ENCODE measurements around the gene ZDHHC24. TPM values are rescaled to one million over a fixed set of nuclear protein-coding genes. Genes with fewer than 3 reads are reported as not detected.
A peak's percentile ranks its signal among the peaks of the same experiment; 100 is the strongest.

The ZDHHC24 gene
- total and polyA plus RNA-seq, 2 experiments from 2014 or later, result 5.6 to 13.1 TPM

- Histone ChIP-seq H3K4me3 (no peak overlapping the region), H2AFZ (no peak overlapping the region), H3F3A (replicated peaks; ENCODE audit: low read depth) (peaks cover 16% of the 10 kb centered on the region; the same call in 1 of the 2 replicates), H3K9me2 (ENCODE audit: insufficient read depth) (no peaks in the 10 kb centered on the region), H3K79me2 (replicated peaks; ENCODE audit: insufficient read depth) (peaks cover 6% of the 10 kb centered on the region; the same call in 1 of the 2 replicates), H4K20me1 (replicated peaks; ENCODE audit: insufficient read depth) (no peaks in the 10 kb centered on the region; the same call in 1 of the 2 replicates), H3K27ac (ENCODE audit: low read depth) (no peak overlapping the region), H3K4me2 (peak overlapping the region; percentile 51; the same call in 1 of the 2 replicates), H3K36me3 (ENCODE audit: insufficient read depth) (no peaks in the 10 kb centered on the region; the same call in 1 of the 2 replicates), H3K27me3 (ENCODE audit: insufficient read depth) (no peaks in the 10 kb centered on the region), H3K4me1 (ENCODE audit: insufficient read depth) (peaks cover 8% of the 10 kb centered on the region)
- H3K36me3 Mint-ChIP-seq (ENCODE audit: low read depth), result peaks cover 3% of the 10 kb centered on the region; the same call in 2 of the 3 replicates
- no peaks in the 10 kb centered on the region for H3K9me3 Mint-ChIP-seq
- peaks cover 13% of the 10 kb centered on the region for H3K27me3 Mint-ChIP-seq (ENCODE audit: insufficient read depth, low read depth, poor library complexity)
- ATAC-seq (no peak), DNase-seq (ENCODE audit: low spot score) (peak; percentile 34)
- H3K4me3 Mint-ChIP-seq, result peak overlapping the region; percentile 0; the same call in 1 of the 3 replicates
- peaks cover 25% of the 10 kb centered on the region for H3K4me1 Mint-ChIP-seq
- no peak overlapping the region for H3K27ac Mint-ChIP-seq
- TF ChIP-seq ZNF114 (CRISPR knock-in tag; IDR thresholded peaks at IDR 0.05) (no peak), STAT1 (IDR thresholded peaks at IDR 0.05; ENCODE audit: unreplicated experiment) (no peak), EZH2 (IDR thresholded peaks at IDR 0.05; ENCODE audit: low read depth, unreplicated experiment) (no peak), CTCF (conservative IDR thresholded peaks at IDR 0.05; ENCODE audit: low read depth in 2 of 2) (no peak), CREB1 (CRISPR knock-in tag; IDR thresholded peaks at IDR 0.05; ENCODE audit: low read depth) (no peak)
These were observed 69.5 kb downstream of the ZDHHC24 start for GRCh38 chr11:66476173-66476840.

- Histone ChIP-seq H3K9me2 (ENCODE audit: insufficient read depth) (no peaks in the 10 kb centered on the region), H3K27me3 (ENCODE audit: insufficient read depth) (no peaks in the 10 kb centered on the region), H2AFZ (no peak overlapping the region), H3K27ac (ENCODE audit: low read depth) (no peak overlapping the region), H3K4me2 (no peak overlapping the region), H3K4me1 (ENCODE audit: insufficient read depth) (peaks cover 8% of the 10 kb centered on the region), H3F3A (replicated peaks; ENCODE audit: low read depth) (peaks cover 16% of the 10 kb centered on the region; the same call in 1 of the 2 replicates), H4K20me1 (replicated peaks; ENCODE audit: insufficient read depth) (no peaks in the 10 kb centered on the region; the same call in 1 of the 2 replicates), H3K79me2 (replicated peaks; ENCODE audit: insufficient read depth) (no peaks in the 10 kb centered on the region), H3K4me3 (no peak overlapping the region), H3K36me3 (ENCODE audit: insufficient read depth) (no peaks in the 10 kb centered on the region; the same call in 1 of the 2 replicates)
- Mint-ChIP-seq H3K36me3 (ENCODE audit: low read depth) (peaks cover 3% of the 10 kb centered on the region; the same call in 2 of the 3 replicates), H3K27ac (no peak overlapping the region), H3K4me3 (no peak overlapping the region), H3K27me3 (ENCODE audit: insufficient read depth, low read depth, poor library complexity) (peaks cover 11% of the 10 kb centered on the region), H3K4me1 (peaks cover 21% of the 10 kb centered on the region), H3K9me3 (no peaks in the 10 kb centered on the region)
- ATAC-seq (no peak), DNase-seq (ENCODE audit: low spot score) (no peak)
- no peak for TF ChIP-seq NANOG (IDR thresholded peaks at IDR 0.05; ENCODE audit: borderline replicate concordance)
- TF ChIP-seq POLR2AphosphoS5 (IDR thresholded peaks at IDR 0.05; ENCODE audit: low read depth), result no peak
- TF ChIP-seq ETS1 (IDR thresholded peaks at IDR 0.05), result no peak
- TF ChIP-seq STAT1 (IDR thresholded peaks at IDR 0.05; ENCODE audit: unreplicated experiment), result no peak
These were observed 70.3 kb downstream of the ZDHHC24 start for GRCh38 chr11:66475349-66476172.
